Fibroblast of mammary gland (primary cell): ENCODE data around the gene TNPO1.
A peak's percentile ranks its signal among the peaks of the same experiment; 100 is the strongest.

Experiments
- DNase-seq: peaks from one replicate; pipeline ENCODE4 v3.0.0-alpha.2; 2010; ENCODE audit warnings: low read depth
- H3K4me3 ChIP-seq: 2 replicates; pipeline ENCODE4 v1.5.1; 2011; ENCODE audit warnings: low read depth, mild to moderate bottlenecking, low read length, moderate library complexity; ENCODE audit not compliant: control insufficient read depth
- TF ChIP-seq, protein P1 (sequence below): conservative IDR thresholded peaks from 2 replicates; pipeline ENCODE4 v1.5.1; 2011; ENCODE audit warnings: low read depth, low read length, inconsistent platforms; ENCODE audit not compliant: control insufficient read depth, insufficient read depth

TNPO1 gene

DNA sequence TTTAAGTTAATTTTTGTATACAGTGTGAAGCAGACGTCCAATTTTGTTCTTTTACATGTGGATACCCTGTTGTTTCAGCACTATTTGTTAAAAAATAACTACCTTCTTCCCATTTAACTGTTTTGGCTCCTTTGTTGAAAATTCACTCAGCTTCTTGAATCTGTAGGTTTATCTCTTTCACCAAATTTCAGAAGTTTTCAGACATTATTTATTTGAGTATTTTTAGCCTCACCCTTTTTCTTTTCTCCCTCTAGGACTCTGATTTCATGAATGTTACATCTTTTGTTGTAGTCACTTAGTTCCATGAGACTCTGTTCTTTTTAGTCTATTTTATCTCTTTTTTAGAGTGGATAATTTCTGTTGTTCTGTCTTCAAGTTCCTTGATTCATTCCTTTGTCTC, 4.6 kb upstream of the TNPO1 start:
- no peak overlapping the region for H3K4me3 ChIP-seq
- DNase-seq = no peak
- TF ChIP-seq, protein P1, sequence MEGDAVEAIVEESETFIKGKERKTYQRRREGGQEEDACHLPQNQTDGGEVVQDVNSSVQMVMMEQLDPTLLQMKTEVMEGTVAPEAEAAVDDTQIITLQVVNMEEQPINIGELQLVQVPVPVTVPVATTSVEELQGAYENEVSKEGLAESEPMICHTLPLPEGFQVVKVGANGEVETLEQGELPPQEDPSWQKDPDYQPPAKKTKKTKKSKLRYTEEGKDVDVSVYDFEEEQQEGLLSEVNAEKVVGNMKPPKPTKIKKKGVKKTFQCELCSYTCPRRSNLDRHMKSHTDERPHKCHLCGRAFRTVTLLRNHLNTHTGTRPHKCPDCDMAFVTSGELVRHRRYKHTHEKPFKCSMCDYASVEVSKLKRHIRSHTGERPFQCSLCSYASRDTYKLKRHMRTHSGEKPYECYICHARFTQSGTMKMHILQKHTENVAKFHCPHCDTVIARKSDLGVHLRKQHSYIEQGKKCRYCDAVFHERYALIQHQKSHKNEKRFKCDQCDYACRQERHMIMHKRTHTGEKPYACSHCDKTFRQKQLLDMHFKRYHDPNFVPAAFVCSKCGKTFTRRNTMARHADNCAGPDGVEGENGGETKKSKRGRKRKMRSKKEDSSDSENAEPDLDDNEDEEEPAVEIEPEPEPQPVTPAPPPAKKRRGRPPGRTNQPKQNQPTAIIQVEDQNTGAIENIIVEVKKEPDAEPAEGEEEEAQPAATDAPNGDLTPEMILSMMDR = no peak

- no peak overlapping the region for H3K4me3 ChIP-seq
- no peak for DNase-seq
- TF ChIP-seq, protein P1 = no peak
Observed at GRCh38 chr5:72812488-72812887, 4.0 kb upstream of the TNPO1 start.

DNA sequence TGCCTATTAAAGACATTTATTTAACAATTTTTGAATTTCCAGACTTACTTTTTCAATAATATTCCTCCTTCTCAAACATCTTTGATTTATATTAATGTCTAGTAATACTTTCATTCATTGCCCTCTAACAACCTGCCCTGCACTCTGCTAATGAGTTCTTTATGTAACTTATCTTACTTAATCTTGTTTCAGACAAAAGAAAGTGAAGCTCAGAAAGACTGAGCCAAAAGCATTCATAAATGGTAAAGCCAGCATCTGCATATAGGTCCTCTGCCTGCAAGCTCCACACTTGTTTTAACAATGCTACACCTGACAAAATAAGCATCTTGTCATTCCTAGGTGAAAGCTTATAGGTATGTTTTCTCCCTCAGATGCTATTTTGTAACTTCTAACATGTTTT, 2.4 kb upstream of the TNPO1 start:
- DNase-seq = no peak
- H3K4me3 ChIP-seq = no peak overlapping the region
- TF ChIP-seq, protein P1 = no peak

DNA sequence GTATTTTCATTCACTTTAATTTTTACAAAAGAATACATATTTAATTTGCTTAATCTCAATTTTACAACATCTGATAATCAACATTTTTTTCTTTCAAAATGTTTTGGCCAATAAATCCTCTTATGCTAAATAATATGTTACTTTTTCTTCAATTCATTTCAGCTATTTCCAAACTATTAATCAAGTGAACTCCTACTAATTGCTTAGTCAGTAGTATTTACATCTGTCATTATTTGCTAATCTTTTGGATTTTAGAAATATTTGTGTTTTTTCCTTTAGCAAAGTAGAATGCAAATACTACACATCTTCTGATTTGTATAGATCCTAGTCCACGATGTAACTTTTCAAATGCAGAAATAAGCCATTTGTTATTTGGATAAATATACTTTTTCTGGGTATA, 1.6 kb upstream of the TNPO1 start:
- TF ChIP-seq, protein P1 = no peak
- DNase-seq = no peak
- H3K4me3 ChIP-seq = no peak overlapping the region

DNA sequence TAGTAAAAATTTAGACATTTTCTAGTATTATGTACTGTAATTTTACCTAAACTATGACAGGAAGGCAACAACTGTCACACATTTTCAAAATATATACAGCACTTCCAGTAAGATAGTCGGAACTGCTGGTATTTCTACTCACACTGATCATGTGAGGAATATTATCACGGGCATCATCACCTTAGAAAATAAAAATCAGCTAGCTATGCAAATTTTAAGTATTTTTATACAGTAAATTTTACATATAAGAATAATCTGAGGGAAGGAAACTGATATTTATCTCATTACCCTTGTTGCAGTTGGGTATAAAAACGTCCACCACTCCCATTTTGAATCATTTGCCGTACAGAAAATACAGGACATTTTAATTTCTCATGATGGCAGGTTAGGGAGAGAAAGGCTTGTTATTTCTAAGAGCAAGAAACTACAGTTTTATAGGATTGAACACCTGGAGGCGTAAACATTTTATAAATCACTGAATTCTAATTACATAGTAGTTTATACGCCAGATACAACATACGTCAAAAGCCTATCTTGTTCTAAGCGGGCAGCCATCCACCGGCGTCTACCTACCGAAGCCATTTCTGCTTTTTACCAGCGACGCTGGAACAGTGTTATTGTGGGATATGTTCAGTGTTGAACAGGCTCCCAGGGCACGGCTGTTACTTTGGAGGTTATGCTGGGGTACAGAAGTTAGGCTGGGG, 729 bp upstream of the TNPO1 start:
- TF ChIP-seq, protein P1 = no peak
- DNase-seq = peak; percentile 16
- H3K4me3 ChIP-seq = peak overlapping the region; percentile 92

DNA sequence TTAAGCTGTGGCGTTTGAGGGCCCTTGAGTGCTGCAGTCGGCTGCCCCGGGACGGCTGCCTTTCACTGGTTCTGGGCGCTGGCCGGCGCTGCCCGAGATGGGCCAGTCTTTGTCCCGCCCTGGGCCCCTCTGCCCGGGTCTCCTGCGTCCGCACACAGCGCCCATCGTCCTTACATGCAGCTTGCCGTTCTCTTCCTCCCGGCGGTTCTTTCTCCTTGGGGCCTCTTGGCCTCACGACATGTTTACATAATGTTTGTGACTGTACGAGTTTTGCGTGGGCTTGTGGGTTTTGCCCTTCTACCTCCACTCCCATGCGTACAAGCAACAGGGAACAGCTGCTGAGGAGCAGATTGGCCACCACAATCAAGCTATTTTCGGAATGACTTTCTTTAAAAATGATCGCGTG, 618 bp downstream of the TNPO1 start:
- peak; percentile 78 for DNase-seq
- peak overlapping the region; percentile 92 for H3K4me3 ChIP-seq
- TF ChIP-seq, protein P1 = no peak
